Stimulated activated naive CD8-positive, alpha-beta T cell treated with anti-CD3 and anti-CD28 coated beads, Interleukin-15, Interleukin-2, amounts not matched to agents 100 U/mL and 50 U/mL, for 24 hours (primary cell): Measurements from ENCODE around the gene RCAN2.
A peak's percentile ranks its signal among the peaks of the same experiment; 100 is the strongest.

ENCODE experiments used
- ATAC-seq: fragments of 150-1000 bp; cut with Tn5 transposase; one replicate; pipeline ENCODE4 v1.10.0; 2021
- DNase-seq: peaks from one replicate; pipeline ENCODE4 v3.0.0; 2021

RCAN2 gene

GRCh38 chr6:46491201-46491627 lies at the start of gene RCAN2:
Gene RCAN2 (minus strand): TSS chr6:46491449.
- DNase-seq (peak; percentile 39), ATAC-seq (peak; percentile 72)

- ATAC-seq (no peak), DNase-seq (no peak)
Measured at GRCh38 chr6:46539866-46540265, 48.6 kb upstream of the RCAN2 start.

GRCh38 chr6:46538800-46539480 lies 47.7 kb upstream of the RCAN2 start:
- DNase-seq: no peak
- ATAC-seq: no peak

- ATAC-seq: no peak
- DNase-seq: no peak
Measured at GRCh38 chr6:46530896-46531295, 39.6 kb upstream of the RCAN2 start.

- ATAC-seq: no peak
- DNase-seq: no peak
Measured at GRCh38 chr6:46528961-46529750, 37.9 kb upstream of the RCAN2 start.

GRCh38 chr6:46526607-46527006 lies 35.4 kb upstream of the RCAN2 start:
- ATAC-seq (no peak), DNase-seq (no peak)

GRCh38 chr6:46525583-46525982 lies 34.3 kb upstream of the RCAN2 start:
- ATAC-seq (no peak), DNase-seq (no peak)

- ATAC-seq: no peak
- no peak for DNase-seq
Measured at GRCh38 chr6:46521464-46521971, 30.3 kb upstream of the RCAN2 start.

- no peak for ATAC-seq
Measured at GRCh38 chr6:46517202-46517601, 26.0 kb upstream of the RCAN2 start.

GRCh38 chr6:46513533-46513932 lies 22.3 kb upstream of the RCAN2 start:
- peak; percentile 6 for ATAC-seq

More at GRCh38 chr6:46517202-46517601, 26.0 kb upstream of the RCAN2 start:
- DNase-seq: no peak

GRCh38 chr6:46511320-46511719 lies 20.1 kb upstream of the RCAN2 start:
- ATAC-seq (no peak), DNase-seq (no peak)

More at GRCh38 chr6:46513533-46513932, 22.3 kb upstream of the RCAN2 start:
- DNase-seq: no peak

- DNase-seq: no peak
- no peak for ATAC-seq
Measured at GRCh38 chr6:46510651-46511050, 19.4 kb upstream of the RCAN2 start.

- no peak for DNase-seq
- no peak for ATAC-seq
Measured at GRCh38 chr6:46509981-46510510, 18.8 kb upstream of the RCAN2 start.

- DNase-seq: no peak
- no peak for ATAC-seq
Measured at GRCh38 chr6:46509063-46509462, 17.8 kb upstream of the RCAN2 start.

- no peak for DNase-seq
- ATAC-seq: no peak
Measured at GRCh38 chr6:46507426-46507825, 16.2 kb upstream of the RCAN2 start.

GRCh38 chr6:46505693-46506512 lies 14.7 kb upstream of the RCAN2 start:
- DNase-seq: no peak
- ATAC-seq: no peak

GRCh38 chr6:46504242-46504641 lies 13.0 kb upstream of the RCAN2 start:
- ATAC-seq (no peak), DNase-seq (no peak)

GRCh38 chr6:46502486-46503119 lies 11.4 kb upstream of the RCAN2 start:
- no peak for ATAC-seq
- no peak for DNase-seq

- no peak for DNase-seq
- no peak for ATAC-seq
Measured at GRCh38 chr6:46501136-46502089, 10.2 kb upstream of the RCAN2 start.

GRCh38 chr6:46500382-46500781 lies 9.1 kb upstream of the RCAN2 start:
- ATAC-seq (no peak), DNase-seq (no peak)
